ENCODE measurements around the gene CBFA2T3.

The CBFA2T3 gene

GRCh38 chr16:88884569-88885271 lies 92.3 kb downstream of the CBFA2T3 start:
- no peak for DNase-seq

GRCh38 chr16:88883946-88884345 lies 93.1 kb downstream of the CBFA2T3 start:
- no peak for DNase-seq

- DNase-seq, result no peak
Observed at GRCh38 chr16:88883117-88883895, 93.7 kb downstream of the CBFA2T3 start.

GRCh38 chr16:88882358-88883030 lies 94.5 kb downstream of the CBFA2T3 start:
- no peak for DNase-seq

- DNase-seq, result no peak
Observed at GRCh38 chr16:88881675-88882357, 95.2 kb downstream of the CBFA2T3 start.

- DNase-seq, result no peak
Observed at GRCh38 chr16:88881007-88881615, 95.9 kb downstream of the CBFA2T3 start.

- DNase-seq, result no peak
Observed at GRCh38 chr16:88880226-88881006, 96.6 kb downstream of the CBFA2T3 start.

- DNase-seq, result no peak
Observed at GRCh38 chr16:88879788-88880055, 97.3 kb downstream of the CBFA2T3 start.

- no peak for DNase-seq
Observed at GRCh38 chr16:88878967-88879787, 97.8 kb downstream of the CBFA2T3 start.

- DNase-seq, result no peak
Observed at GRCh38 chr16:88878356-88878755, 98.7 kb downstream of the CBFA2T3 start.

GRCh38 chr16:88877564-88878289 lies 99.3 kb downstream of the CBFA2T3 start:
- DNase-seq, result no peak

- DNase-seq, result no peak
Observed at GRCh38 chr16:88876942-88877526, 100.0 kb downstream of the CBFA2T3 start.

- DNase-seq, result no peak
Observed at GRCh38 chr16:88875703-88876234, 101.2 kb downstream of the CBFA2T3 start.

- no peak for DNase-seq
Observed at GRCh38 chr16:88874938-88875599, 101.9 kb downstream of the CBFA2T3 start.

- DNase-seq, result no peak
Observed at GRCh38 chr16:88872650-88873331, 104.2 kb downstream of the CBFA2T3 start.

GRCh38 chr16:88871730-88872416 lies 105.1 kb downstream of the CBFA2T3 start:
- no peak for DNase-seq

- DNase-seq, result no peak
Observed at GRCh38 chr16:88871349-88871702, 105.7 kb downstream of the CBFA2T3 start.

All from NCI-H187 treated with DMSO at 0.1 percent for 48 hours (cell line).